Panc1 (cell line): ENCODE measurements around the gene GPR176.

Experiments used
- POLR2AphosphoS5 ChIP-seq: IDR thresholded peaks from 2 replicates; pipeline ENCODE4 v1.6.1; 2012; ENCODE audit warnings: mild to moderate bottlenecking, low read depth, low read length, moderate library complexity
- REST ChIP-seq, 2 experiments: IDR thresholded peaks; 2 replicates each; pipeline ENCODE4 v1.6.1; 2011 to 2012; ENCODE audit warnings: low read depth in 2 of 2, control low read depth in 1 of 2, low read length in 1 of 2, mild to moderate bottlenecking in 1 of 2, moderate library complexity in 1 of 2; ENCODE audit not compliant: insufficient read depth in 1 of 2
- SIN3A ChIP-seq: IDR thresholded peaks from 2 replicates; pipeline ENCODE4 v1.6.1; 2012; ENCODE audit warnings: low read depth, mild to moderate bottlenecking, low read length, moderate library complexity, borderline replicate concordance; ENCODE audit not compliant: insufficient read depth
- TCF7L2 ChIP-seq: IDR thresholded peaks from 2 replicates; pipeline ENCODE4 v1.6.1; 2011; ENCODE audit warnings: mild to moderate bottlenecking, low read depth, low read length, inconsistent platforms
- TF ChIP-seq, protein P1 (sequence below): fragments of 450-650 bp; IDR thresholded peaks from 2 replicates; pipeline ENCODE4 v1.5.1; 2017; ENCODE audit warnings: mild to moderate bottlenecking

GRCh38 chr15:39823634-39824033 is 96.4 kb downstream of the GPR176 start:
- TF ChIP-seq, protein P1, sequence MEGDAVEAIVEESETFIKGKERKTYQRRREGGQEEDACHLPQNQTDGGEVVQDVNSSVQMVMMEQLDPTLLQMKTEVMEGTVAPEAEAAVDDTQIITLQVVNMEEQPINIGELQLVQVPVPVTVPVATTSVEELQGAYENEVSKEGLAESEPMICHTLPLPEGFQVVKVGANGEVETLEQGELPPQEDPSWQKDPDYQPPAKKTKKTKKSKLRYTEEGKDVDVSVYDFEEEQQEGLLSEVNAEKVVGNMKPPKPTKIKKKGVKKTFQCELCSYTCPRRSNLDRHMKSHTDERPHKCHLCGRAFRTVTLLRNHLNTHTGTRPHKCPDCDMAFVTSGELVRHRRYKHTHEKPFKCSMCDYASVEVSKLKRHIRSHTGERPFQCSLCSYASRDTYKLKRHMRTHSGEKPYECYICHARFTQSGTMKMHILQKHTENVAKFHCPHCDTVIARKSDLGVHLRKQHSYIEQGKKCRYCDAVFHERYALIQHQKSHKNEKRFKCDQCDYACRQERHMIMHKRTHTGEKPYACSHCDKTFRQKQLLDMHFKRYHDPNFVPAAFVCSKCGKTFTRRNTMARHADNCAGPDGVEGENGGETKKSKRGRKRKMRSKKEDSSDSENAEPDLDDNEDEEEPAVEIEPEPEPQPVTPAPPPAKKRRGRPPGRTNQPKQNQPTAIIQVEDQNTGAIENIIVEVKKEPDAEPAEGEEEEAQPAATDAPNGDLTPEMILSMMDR = no peak
- no peak for TF ChIP-seq SIN3A
- TF ChIP-seq POLR2AphosphoS5 = no peak
- no peak for TF ChIP-seq TCF7L2
- no peak for TF ChIP-seq REST (IDR thresholded peaks at IDR 0.05; ENCODE audit: insufficient read depth in 1 of 2, low read depth in 2 of 2, low read length in 1 of 2)
